AG09309 (cell line): Measurements from ENCODE around the gene PMEPA1.

Experiments used
- DNase-seq: peaks from one replicate; pipeline ENCODE4 v3.0.0-alpha.2; 2010; ENCODE audit warnings: low read depth
- H3K4me3 ChIP-seq: 2 replicates; pipeline ENCODE4 v1.5.1; 2011; ENCODE audit warnings: mild to moderate bottlenecking, low read depth, low read length, moderate library complexity; ENCODE audit not compliant: control insufficient read depth
- CTCF ChIP-seq: IDR thresholded peaks from 2 replicates; pipeline ENCODE4 v1.5.1; 2011; ENCODE audit warnings: mild to moderate bottlenecking, low read depth, low read length, inconsistent platforms; ENCODE audit not compliant: insufficient read depth, control insufficient read depth; ENCODE audit errors: missing control alignments

PMEPA1 gene

GRCh38 chr20:57622201-57622570 lies 87.6 kb downstream of the PMEPA1 start:
- DNase-seq: no peak
- no peak for TF ChIP-seq CTCF
- H3K4me3 ChIP-seq: no peak overlapping the region

- DNase-seq: no peak
- H3K4me3 ChIP-seq: no peak overlapping the region
- no peak for TF ChIP-seq CTCF
Observed at GRCh38 chr20:57621421-57622200, 88.2 kb downstream of the PMEPA1 start.

- no peak for TF ChIP-seq CTCF
- no peak for DNase-seq
- H3K4me3 ChIP-seq: no peak overlapping the region
Observed at GRCh38 chr20:57620999-57621398, 88.8 kb downstream of the PMEPA1 start.

- TF ChIP-seq CTCF: no peak
- no peak within 1 kb of the TSS for H3K4me3 ChIP-seq
Observed at GRCh38 chr20:57620274-57620990, 89.4 kb downstream of the PMEPA1 start, which contains the start of gene ZBP1. ZBP1 (minus strand) TSS chr20:57620426; CDS start chr20:57620295, 131 bp downstream.

GRCh38 chr20:57619051-57619831 lies 90.6 kb downstream of the PMEPA1 start:
- TF ChIP-seq CTCF: no peak
- no peak overlapping the region for H3K4me3 ChIP-seq
- no peak for DNase-seq

More at GRCh38 chr20:57620274-57620990, 89.4 kb downstream of the PMEPA1 start, which contains the start of gene ZBP1:
- no peak for DNase-seq

GRCh38 chr20:57618764-57619050 lies 91.1 kb downstream of the PMEPA1 start:
- no peak overlapping the region for H3K4me3 ChIP-seq
- no peak for DNase-seq
- no peak for TF ChIP-seq CTCF
